ENCODE results near the gene CMSS1.

Gene CMSS1

DNA sequence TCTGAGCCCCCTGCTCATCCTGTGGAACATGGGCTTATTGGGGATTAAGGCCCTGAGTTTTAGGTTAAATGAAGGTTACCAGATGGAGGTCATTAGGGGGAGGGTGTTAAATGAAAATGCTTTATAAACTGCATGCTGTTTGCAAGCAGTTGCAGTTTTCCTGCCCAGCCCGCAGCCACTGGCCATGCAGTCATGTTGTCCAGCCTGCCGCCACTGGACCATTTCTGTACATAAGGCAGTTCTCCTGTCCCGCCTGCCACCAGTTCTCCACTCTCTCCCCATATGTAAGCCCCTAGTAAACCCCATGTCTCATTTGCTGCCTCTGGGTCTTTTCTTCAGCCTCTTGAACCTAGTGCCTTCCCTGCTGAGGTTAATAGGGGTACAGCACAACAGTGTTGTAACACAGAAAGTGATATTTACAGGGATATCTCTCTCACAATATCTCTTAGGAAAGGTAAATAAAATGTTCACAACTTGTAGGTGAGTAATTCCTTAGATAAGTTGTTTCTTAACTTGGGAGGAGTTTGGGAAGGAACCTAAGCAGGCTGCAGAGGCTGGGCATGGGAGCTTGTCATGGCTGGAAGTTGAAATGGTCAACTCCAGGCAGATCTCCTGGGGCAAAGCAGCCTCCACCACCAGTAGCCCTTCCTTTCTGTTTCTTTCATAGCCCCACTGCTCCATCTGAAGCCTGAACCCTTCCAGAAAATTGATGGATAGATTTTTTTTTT, 148.2 kb downstream of the CMSS1 start:
- TF ChIP-seq, protein P1, sequence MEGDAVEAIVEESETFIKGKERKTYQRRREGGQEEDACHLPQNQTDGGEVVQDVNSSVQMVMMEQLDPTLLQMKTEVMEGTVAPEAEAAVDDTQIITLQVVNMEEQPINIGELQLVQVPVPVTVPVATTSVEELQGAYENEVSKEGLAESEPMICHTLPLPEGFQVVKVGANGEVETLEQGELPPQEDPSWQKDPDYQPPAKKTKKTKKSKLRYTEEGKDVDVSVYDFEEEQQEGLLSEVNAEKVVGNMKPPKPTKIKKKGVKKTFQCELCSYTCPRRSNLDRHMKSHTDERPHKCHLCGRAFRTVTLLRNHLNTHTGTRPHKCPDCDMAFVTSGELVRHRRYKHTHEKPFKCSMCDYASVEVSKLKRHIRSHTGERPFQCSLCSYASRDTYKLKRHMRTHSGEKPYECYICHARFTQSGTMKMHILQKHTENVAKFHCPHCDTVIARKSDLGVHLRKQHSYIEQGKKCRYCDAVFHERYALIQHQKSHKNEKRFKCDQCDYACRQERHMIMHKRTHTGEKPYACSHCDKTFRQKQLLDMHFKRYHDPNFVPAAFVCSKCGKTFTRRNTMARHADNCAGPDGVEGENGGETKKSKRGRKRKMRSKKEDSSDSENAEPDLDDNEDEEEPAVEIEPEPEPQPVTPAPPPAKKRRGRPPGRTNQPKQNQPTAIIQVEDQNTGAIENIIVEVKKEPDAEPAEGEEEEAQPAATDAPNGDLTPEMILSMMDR (IDR thresholded peaks at IDR 0.05; ENCODE audit: low read depth, low read length, missing control alignments): no peak
- H3K4me3 ChIP-seq (ENCODE audit: low read depth, low read length): no peak overlapping the region
- DNase-seq (ENCODE audit: low read depth): no peak
- in situ Hi-C loops (cut with HindIII; ENCODE audit: low sequenced_read_pairs): no loop called here

- DNase-seq (ENCODE audit: low read depth): peak; percentile 70
- TF ChIP-seq, protein P1 (IDR thresholded peaks at IDR 0.05; ENCODE audit: low read depth, low read length, missing control alignments): no peak
- in situ Hi-C loops (cut with HindIII; ENCODE audit: low sequenced_read_pairs): no loop called here
- H3K4me3 ChIP-seq (ENCODE audit: low read depth, low read length): no peak overlapping the region
Measured at GRCh38 chr3:99966662-99967416, 149.2 kb downstream of the CMSS1 start.

DNA sequence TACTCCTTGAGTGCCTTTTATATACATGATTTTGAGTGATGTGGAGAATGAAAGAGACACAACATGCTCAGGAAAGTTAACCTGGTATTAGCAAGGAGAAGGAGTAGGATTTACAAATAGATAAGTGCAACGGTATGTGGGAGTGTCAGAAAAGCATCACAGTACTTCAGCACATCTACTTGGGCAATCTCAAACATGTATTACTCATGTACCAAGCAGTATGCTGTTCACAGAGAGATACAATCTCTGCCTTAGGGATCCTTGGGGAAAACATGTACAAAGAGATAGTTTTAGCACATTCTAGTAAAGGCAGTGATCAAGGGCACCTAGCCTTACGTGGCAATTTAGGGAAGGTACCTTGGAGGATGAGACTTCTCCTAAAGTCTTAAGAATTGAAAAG, 150.1 kb downstream of the CMSS1 start:
- DNase-seq (ENCODE audit: low read depth): no peak
- in situ Hi-C loops (cut with HindIII; ENCODE audit: low sequenced_read_pairs): no loop called here
- no peak overlapping the region for H3K4me3 ChIP-seq (ENCODE audit: low read depth, low read length)
- TF ChIP-seq, protein P1 (IDR thresholded peaks at IDR 0.05; ENCODE audit: low read depth, low read length, missing control alignments): no peak

GRCh38 chr3:99969136-99969535, 151.5 kb downstream of the CMSS1 start:
- TF ChIP-seq, protein P1 (IDR thresholded peaks at IDR 0.05; ENCODE audit: low read depth, low read length, missing control alignments): no peak
- DNase-seq (ENCODE audit: low read depth): no peak
- H3K4me3 ChIP-seq (ENCODE audit: low read depth, low read length): no peak overlapping the region
- in situ Hi-C loops (cut with HindIII; ENCODE audit: low sequenced_read_pairs): no loop called here

DNA sequence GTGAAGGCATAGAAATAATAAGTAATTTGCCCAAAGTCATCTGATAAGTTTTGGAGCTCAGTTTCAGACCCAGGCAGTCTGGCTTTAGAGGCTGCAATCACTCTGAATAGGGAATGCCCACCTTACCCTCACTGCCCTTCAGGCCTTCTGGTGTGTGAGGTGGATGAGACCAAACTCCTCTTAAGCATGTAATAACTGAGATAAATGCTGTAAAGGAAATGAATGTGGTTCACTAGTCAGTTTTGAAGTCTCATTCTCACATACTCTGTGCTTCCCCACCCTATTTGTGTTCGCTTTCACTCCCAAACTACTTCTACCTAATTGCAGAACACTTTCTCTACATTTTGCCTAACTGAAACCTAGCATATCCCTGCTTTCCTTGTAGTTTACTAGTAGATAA, 152.5 kb downstream of the CMSS1 start:
- TF ChIP-seq, protein P1 (IDR thresholded peaks at IDR 0.05; ENCODE audit: low read depth, low read length, missing control alignments): no peak
- no peak for DNase-seq (ENCODE audit: low read depth)
- H3K4me3 ChIP-seq (ENCODE audit: low read depth, low read length): no peak overlapping the region
- in situ Hi-C loops (cut with HindIII; ENCODE audit: low sequenced_read_pairs): no loop called here

GRCh38 chr3:99971761-99972160, 154.1 kb downstream of the CMSS1 start:
- in situ Hi-C loops (cut with HindIII; ENCODE audit: low sequenced_read_pairs): no loop called here

More at GRCh38 chr3:99971761-99972160, 154.1 kb downstream of the CMSS1 start:
- no peak for DNase-seq (ENCODE audit: low read depth)
- TF ChIP-seq, protein P1 (IDR thresholded peaks at IDR 0.05; ENCODE audit: low read depth, low read length, missing control alignments): no peak
- no peak overlapping the region for H3K4me3 ChIP-seq (ENCODE audit: low read depth, low read length)
